ENCODE measurements around the gene ZNF318.
"Not testable (repeated sequence)": the region's sequence is repeated elsewhere in the genome, so short reads cannot be mapped to it uniquely, and the experiment has no call there.

ZNF318 gene

DNA sequence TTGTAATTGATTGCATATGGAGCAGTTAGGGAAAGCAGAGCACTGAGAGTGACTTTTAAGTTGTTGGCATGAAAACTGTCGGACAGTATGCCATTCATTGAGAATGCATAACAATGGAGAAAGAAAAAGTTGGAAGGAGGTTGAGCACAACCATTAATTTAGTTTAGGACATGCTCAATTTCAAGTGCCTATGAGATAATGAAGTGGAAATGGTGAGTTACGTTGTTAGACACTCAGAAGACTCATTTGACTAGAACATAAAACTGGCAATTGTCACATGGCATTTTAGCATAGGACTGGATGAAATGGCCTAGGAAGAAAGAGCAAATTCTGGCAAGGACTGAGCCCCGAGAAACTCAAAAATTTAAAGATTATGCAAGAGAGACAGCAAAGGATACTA is 22.0 kb downstream of the ZNF318 start:
- H3K27ac ChIP-seq: no peak overlapping the region
- in situ Hi-C loops (cut with HindIII; ENCODE audit: low pct_ligation_motif_present, low sequenced_read_pairs): no loop called here
- no peak overlapping the region for H3K4me3 ChIP-seq (ENCODE audit: low read depth, low read length)
- DNase-seq: no peak
- peaks cover 12% of the 10 kb centered on the region for H3K36me3 ChIP-seq (replicated peaks)
- H3K27me3 ChIP-seq (replicated peaks): no peaks in the 10 kb centered on the region
- TF ChIP-seq, protein P1, sequence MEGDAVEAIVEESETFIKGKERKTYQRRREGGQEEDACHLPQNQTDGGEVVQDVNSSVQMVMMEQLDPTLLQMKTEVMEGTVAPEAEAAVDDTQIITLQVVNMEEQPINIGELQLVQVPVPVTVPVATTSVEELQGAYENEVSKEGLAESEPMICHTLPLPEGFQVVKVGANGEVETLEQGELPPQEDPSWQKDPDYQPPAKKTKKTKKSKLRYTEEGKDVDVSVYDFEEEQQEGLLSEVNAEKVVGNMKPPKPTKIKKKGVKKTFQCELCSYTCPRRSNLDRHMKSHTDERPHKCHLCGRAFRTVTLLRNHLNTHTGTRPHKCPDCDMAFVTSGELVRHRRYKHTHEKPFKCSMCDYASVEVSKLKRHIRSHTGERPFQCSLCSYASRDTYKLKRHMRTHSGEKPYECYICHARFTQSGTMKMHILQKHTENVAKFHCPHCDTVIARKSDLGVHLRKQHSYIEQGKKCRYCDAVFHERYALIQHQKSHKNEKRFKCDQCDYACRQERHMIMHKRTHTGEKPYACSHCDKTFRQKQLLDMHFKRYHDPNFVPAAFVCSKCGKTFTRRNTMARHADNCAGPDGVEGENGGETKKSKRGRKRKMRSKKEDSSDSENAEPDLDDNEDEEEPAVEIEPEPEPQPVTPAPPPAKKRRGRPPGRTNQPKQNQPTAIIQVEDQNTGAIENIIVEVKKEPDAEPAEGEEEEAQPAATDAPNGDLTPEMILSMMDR (IDR thresholded peaks at IDR 0.05; ENCODE audit: low read depth, low read length, missing control alignments): no peak

DNA sequence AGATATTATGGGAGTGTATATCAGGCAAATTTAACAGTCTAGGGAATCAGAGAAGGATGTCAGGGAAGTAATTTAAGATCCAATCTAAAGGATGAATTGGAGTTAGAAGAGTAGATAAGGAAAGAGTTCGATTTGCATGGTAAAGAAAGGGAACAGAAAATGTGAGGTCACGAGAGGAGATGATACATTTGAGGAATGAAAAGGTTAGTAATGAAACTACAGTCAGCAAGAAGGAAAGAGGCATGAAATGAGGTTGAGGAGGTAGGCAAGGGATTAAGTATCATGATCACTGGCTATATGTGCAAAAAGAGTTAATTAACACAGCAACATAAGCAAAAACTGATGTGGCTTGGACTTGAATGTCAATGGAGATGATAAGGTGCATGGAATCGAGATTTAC is 22.4 kb downstream of the ZNF318 start:
- Histone ChIP-seq H3K4me3 (ENCODE audit: low read depth, low read length) (no peak overlapping the region), H3K27ac (no peak overlapping the region), H3K27me3 (replicated peaks) (no peaks in the 10 kb centered on the region), H3K36me3 (replicated peaks) (peaks cover 13% of the 10 kb centered on the region)
- TF ChIP-seq, protein P1 (IDR thresholded peaks at IDR 0.05; ENCODE audit: low read depth, low read length, missing control alignments): no peak
- DNase-seq: no peak
- in situ Hi-C loops (cut with HindIII; ENCODE audit: low pct_ligation_motif_present, low sequenced_read_pairs): no loop called here

GRCh38 chr6:43346243-43346642 is 23.2 kb downstream of the ZNF318 start:
- in situ Hi-C loops (cut with HindIII; ENCODE audit: low pct_ligation_motif_present, low sequenced_read_pairs); H3K4me3 ChIP-seq (ENCODE audit: low read depth, low read length); H3K27me3 ChIP-seq (replicated peaks); H3K27ac ChIP-seq; DNase-seq: not testable (repeated sequence)
- peaks cover 17% of the 10 kb centered on the region for H3K36me3 ChIP-seq (replicated peaks)

- Histone ChIP-seq H3K27me3 (replicated peaks) (no peaks in the 10 kb centered on the region), H3K36me3 (replicated peaks) (peaks cover 29% of the 10 kb centered on the region), H3K27ac (no peak overlapping the region), H3K4me3 (ENCODE audit: low read depth, low read length) (no peak overlapping the region)
- no peak for DNase-seq
- in situ Hi-C loops (cut with HindIII; ENCODE audit: low pct_ligation_motif_present, low sequenced_read_pairs): no loop called here
- TF ChIP-seq, protein P1 (IDR thresholded peaks at IDR 0.05; ENCODE audit: low read depth, low read length, missing control alignments): no peak
Observed at GRCh38 chr6:43339168-43339567, 30.3 kb downstream of the ZNF318 start.

DNA sequence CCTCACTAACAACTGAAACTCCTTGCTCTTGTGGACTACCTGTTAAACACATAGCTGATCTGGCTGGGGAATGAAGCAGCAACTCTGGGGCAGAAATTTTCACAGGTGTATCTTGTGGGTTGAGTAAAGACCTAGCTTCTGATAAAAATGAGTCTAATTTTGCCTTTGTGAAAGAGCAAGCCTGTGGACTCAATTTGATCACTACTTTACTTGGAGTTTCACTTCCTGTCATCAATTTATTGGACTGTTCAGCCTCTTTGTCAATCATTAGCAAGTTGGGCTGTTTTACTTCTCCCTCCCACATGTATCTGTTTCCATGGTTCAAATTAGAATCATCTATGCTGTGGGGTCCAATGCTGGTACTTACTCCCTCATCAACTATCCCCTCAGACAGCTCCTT is 31.2 kb downstream of the ZNF318 start:
- Histone ChIP-seq H3K4me3 (ENCODE audit: low read depth, low read length) (no peak overlapping the region), H3K27me3 (replicated peaks) (no peaks in the 10 kb centered on the region), H3K27ac (no peak overlapping the region), H3K36me3 (replicated peaks) (peaks cover 29% of the 10 kb centered on the region)
- TF ChIP-seq, protein P1 (IDR thresholded peaks at IDR 0.05; ENCODE audit: low read depth, low read length, missing control alignments): no peak
- DNase-seq: no peak
- in situ Hi-C loops (cut with HindIII; ENCODE audit: low pct_ligation_motif_present, low sequenced_read_pairs): no loop called here

- DNase-seq: no peak
- Histone ChIP-seq H3K27ac (no peak overlapping the region), H3K4me3 (ENCODE audit: low read depth, low read length) (no peak overlapping the region), H3K36me3 (replicated peaks) (peaks cover 22% of the 10 kb centered on the region), H3K27me3 (replicated peaks) (no peaks in the 10 kb centered on the region)
- TF ChIP-seq, protein P1 (IDR thresholded peaks at IDR 0.05; ENCODE audit: low read depth, low read length, missing control alignments): no peak
- in situ Hi-C loops (cut with HindIII; ENCODE audit: low pct_ligation_motif_present, low sequenced_read_pairs): no loop called here
Observed at GRCh38 chr6:43336382-43336781, 33.1 kb downstream of the ZNF318 start.

All from brain microvascular endothelial cell (primary cell).